Measurements from ENCODE around the gene SP1.

- TF ChIP-seq POLR2A (IDR thresholded peaks at IDR 0.05) = no peak
- no peak for TF ChIP-seq CTCF (IDR thresholded peaks at IDR 0.05 in 8 of 11, conservative IDR thresholded peaks at IDR 0.05 in 3 of 11)
These were observed 46.7 kb upstream of the SP1 start for GRCh38 chr12:53333289-53333688.
